PFSK-1 (cell line): ENCODE results near the gene PRIMPOL.

Experiments used
- REST ChIP-seq, 2 experiments: IDR thresholded peaks; 2 replicates each; pipeline versions ENCODE4 v1.6.1 to v1.8.0; 2011 to 2012; ENCODE audit warnings: low read depth in 2 of 2, low read length in 2 of 2, control low read depth in 1 of 2, inconsistent platforms in 1 of 2, mild to moderate bottlenecking in 1 of 2, moderate library complexity in 1 of 2; ENCODE audit not compliant: insufficient read depth in 1 of 2
- SIN3A ChIP-seq: IDR thresholded peaks from 2 replicates; pipeline ENCODE4 v1.6.1; 2012; ENCODE audit warnings: mild to moderate bottlenecking, low read length, moderate library complexity, borderline replicate concordance; ENCODE audit not compliant: insufficient read depth

GRCh38 chr4:184732126-184732525 is 82.6 kb downstream of the PRIMPOL start:
- TF ChIP-seq REST (IDR thresholded peaks at IDR 0.05; ENCODE audit: insufficient read depth in 1 of 2, low read depth in 2 of 2, low read length in 2 of 2) (no peak), SIN3A (no peak)
